NB4 (cell line): ENCODE data around the gene SRRM2.

Experiments used
- MYC ChIP-seq: IDR thresholded peaks from 2 replicates; pipeline ENCODE4 v1.6.1; 2011; ENCODE audit warnings: low read depth, low read length
- POLR2A ChIP-seq: IDR thresholded peaks from 2 replicates; pipeline ENCODE4 v1.6.1; 2011; ENCODE audit warnings: mild to moderate bottlenecking; ENCODE audit not compliant: insufficient read length; ENCODE audit errors: extremely low read depth

DNA sequence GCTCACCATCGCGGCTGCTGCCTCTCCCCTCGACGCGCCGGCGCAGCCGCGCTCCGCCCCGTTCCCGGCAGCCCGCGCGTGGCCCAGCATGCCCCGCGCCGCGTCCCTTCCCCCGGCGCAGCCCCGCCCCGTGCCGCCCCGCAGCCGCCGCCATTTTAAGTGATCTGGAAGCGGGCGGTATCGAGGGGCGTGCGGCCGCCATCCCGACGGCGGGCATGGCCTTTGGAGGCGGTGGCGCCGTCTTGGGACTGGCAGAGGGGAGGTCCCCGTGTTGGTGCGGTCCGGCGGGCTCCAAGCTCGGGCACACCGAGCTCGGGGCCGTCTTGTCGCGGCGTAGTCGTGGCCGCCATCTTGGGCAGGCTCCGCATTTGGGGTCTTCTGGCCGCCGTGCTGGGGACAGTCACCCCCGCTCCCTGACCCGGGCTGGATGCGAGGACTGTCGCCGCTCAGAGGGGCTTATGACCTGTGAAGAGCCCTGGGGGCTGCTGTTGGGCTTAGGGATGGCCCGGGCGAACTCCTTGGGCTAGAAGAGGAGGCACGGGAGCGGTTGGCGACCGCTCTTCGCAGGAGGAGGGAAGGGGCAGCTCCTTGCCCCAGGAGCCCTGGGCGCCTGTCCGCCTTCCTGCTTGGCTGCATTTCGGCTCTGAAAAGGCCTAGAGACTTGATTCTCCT, 24.9 kb downstream of the SRRM2 start, which contains the start of gene ELOB:
- TF ChIP-seq MYC (peak; percentile 6; the same call in 1 of the 2 replicates), POLR2A (peak; percentile 78)
